WTC11 (cell line): ENCODE results near the gene TET1.

Source experiments
- CREM ChIP-seq: sonication (generic); formaldehyde crosslinking; IDR thresholded peaks from 2 replicates; pipeline ENCODE4 v1.8.1; 2022; ENCODE audit warnings: mild to moderate bottlenecking, missing genetic modification reagents, moderate library complexity
- ELF4 ChIP-seq: sonication (generic); formaldehyde crosslinking; IDR thresholded peaks from 2 replicates; pipeline ENCODE4 v1.8.1; 2022; ENCODE audit warnings: low read depth, mild to moderate bottlenecking, moderate library complexity, missing genetic modification reagents
- ETV6 ChIP-seq: sonication (generic); formaldehyde crosslinking; IDR thresholded peaks from 2 replicates; pipeline ENCODE4 v1.8.1; 2022; ENCODE audit warnings: mild to moderate bottlenecking, missing genetic modification reagents
- NFYB ChIP-seq: sonication (generic); formaldehyde crosslinking; conservative IDR thresholded peaks from 2 replicates; pipeline ENCODE4 v1.8.0; 2022; ENCODE audit warnings: low read depth, missing genetic modification reagents
- NR1H2 ChIP-seq: sonication (generic); formaldehyde crosslinking; IDR thresholded peaks from 2 replicates; pipeline ENCODE4 v1.9.0; 2021; ENCODE audit warnings: mild to moderate bottlenecking, moderate library complexity, missing genetic modification reagents
- NR2C2 ChIP-seq: sonication (generic); formaldehyde crosslinking; IDR thresholded peaks from 2 replicates; pipeline ENCODE4 v1.8.0; 2022; ENCODE audit warnings: mild to moderate bottlenecking, missing genetic modification reagents
- TF ChIP-seq, protein P1 (sequence below): sonication (generic); formaldehyde crosslinking; IDR thresholded peaks from 2 replicates; pipeline ENCODE4 v1.8.1; 2023; ENCODE audit warnings: mild to moderate bottlenecking, missing genetic modification reagents
- TF ChIP-seq, protein P2 (sequence below): fragments of 200-600 bp; IDR thresholded peaks from 2 replicates; pipeline ENCODE4 v1.8.0; 2022; ENCODE audit warnings: antibody characterized with exemption
- TF ChIP-seq, protein P3 (sequence below): sonication (generic); formaldehyde crosslinking; IDR thresholded peaks from 2 replicates; pipeline ENCODE4 v1.8.0; 2022; ENCODE audit warnings: mild to moderate bottlenecking, missing genetic modification reagents
- TF ChIP-seq, protein P4 (sequence below): sonication (generic); formaldehyde crosslinking; IDR thresholded peaks from 2 replicates; pipeline ENCODE4 v1.8.0; 2022; ENCODE audit warnings: mild to moderate bottlenecking, missing genetic modification reagents

DNA sequence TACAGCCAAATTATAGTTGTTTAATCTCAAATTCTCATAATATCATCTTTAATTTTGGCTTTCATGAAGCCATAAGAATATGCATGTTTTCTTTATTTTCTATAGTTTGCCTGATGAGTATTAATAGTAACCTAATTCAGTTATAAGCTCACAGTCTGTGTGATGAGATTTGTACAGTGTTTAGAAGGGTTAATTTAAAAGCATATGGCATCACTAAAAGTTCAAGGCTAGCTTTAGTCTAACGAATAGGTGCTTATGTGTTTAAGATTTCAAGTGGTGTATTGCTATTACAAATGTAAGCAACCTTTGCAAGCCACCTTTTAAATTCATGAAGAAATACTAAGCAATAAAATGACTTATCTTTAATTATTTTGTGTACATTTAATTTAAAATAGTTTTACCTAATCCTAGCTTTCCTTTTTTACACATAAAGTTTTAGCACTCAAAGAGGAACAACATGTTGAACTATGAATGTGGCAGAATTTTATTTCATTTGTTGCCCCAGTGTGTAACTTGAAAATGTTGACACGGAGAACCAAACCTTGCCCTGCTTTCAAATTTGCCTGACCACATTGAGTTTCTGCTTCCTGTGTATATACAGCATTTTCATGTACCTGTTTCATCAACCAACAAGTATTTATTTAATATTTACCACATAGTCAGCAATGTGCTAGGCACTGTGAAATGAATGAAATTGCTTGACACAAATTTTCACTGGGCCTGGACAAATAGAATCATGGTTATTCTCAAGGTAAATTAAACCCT, 41.5 kb downstream of the TET1 start:
- TF ChIP-seq ETV6 (CRISPR knock-in tag): no peak
- TF ChIP-seq, protein P1, sequence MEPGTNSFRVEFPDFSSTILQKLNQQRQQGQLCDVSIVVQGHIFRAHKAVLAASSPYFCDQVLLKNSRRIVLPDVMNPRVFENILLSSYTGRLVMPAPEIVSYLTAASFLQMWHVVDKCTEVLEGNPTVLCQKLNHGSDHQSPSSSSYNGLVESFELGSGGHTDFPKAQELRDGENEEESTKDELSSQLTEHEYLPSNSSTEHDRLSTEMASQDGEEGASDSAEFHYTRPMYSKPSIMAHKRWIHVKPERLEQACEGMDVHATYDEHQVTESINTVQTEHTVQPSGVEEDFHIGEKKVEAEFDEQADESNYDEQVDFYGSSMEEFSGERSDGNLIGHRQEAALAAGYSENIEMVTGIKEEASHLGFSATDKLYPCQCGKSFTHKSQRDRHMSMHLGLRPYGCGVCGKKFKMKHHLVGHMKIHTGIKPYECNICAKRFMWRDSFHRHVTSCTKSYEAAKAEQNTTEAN (CRISPR knock-in tag): no peak
- no peak for TF ChIP-seq NR2C2
- TF ChIP-seq, protein P2, sequence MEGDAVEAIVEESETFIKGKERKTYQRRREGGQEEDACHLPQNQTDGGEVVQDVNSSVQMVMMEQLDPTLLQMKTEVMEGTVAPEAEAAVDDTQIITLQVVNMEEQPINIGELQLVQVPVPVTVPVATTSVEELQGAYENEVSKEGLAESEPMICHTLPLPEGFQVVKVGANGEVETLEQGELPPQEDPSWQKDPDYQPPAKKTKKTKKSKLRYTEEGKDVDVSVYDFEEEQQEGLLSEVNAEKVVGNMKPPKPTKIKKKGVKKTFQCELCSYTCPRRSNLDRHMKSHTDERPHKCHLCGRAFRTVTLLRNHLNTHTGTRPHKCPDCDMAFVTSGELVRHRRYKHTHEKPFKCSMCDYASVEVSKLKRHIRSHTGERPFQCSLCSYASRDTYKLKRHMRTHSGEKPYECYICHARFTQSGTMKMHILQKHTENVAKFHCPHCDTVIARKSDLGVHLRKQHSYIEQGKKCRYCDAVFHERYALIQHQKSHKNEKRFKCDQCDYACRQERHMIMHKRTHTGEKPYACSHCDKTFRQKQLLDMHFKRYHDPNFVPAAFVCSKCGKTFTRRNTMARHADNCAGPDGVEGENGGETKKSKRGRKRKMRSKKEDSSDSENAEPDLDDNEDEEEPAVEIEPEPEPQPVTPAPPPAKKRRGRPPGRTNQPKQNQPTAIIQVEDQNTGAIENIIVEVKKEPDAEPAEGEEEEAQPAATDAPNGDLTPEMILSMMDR: no peak
- no peak for TF ChIP-seq NR1H2 (CRISPR knock-in tag)
- no peak for TF ChIP-seq ELF4 (CRISPR knock-in tag)
- TF ChIP-seq CREM (CRISPR knock-in tag): no peak
- TF ChIP-seq, protein P3, sequence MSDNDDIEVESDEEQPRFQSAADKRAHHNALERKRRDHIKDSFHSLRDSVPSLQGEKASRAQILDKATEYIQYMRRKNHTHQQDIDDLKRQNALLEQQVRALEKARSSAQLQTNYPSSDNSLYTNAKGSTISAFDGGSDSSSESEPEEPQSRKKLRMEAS (CRISPR knock-in tag): no peak
- TF ChIP-seq NFYB: no peak
- TF ChIP-seq, protein P4, sequence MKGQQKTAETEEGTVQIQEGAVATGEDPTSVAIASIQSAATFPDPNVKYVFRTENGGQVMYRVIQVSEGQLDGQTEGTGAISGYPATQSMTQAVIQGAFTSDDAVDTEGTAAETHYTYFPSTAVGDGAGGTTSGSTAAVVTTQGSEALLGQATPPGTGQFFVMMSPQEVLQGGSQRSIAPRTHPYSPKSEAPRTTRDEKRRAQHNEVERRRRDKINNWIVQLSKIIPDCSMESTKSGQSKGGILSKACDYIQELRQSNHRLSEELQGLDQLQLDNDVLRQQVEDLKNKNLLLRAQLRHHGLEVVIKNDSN: no peak
